GM19397 (cell line): ENCODE results near the gene GAL3ST3.
"Not testable (repeated sequence)": the region's sequence is repeated elsewhere in the genome, so short reads cannot be mapped to it uniquely, and the experiment has no call there.

Experiments
- ATAC-seq: cut with Tn5 transposase; IDR thresholded peaks from one replicate; pipeline ENCODE4 v1.9.1; 2021; ENCODE audit warnings: mild to moderate bottlenecking, moderate library complexity; ENCODE audit not compliant: unreplicated experiment

Gene GAL3ST3

GRCh38 chr11:66014804-66015453 is 34.0 kb downstream of the GAL3ST3 start:
- ATAC-seq, result no peak

- ATAC-seq, result no peak
Measured at GRCh38 chr11:66013762-66014100, 35.2 kb downstream of the GAL3ST3 start.

GRCh38 chr11:66012946-66013761 is 35.8 kb downstream of the GAL3ST3 start:
- ATAC-seq, result no peak

- ATAC-seq, result no peak
Measured at GRCh38 chr11:66012371-66012945, 36.5 kb downstream of the GAL3ST3 start.

- ATAC-seq, result no peak
Measured at GRCh38 chr11:66011785-66012303, 37.1 kb downstream of the GAL3ST3 start, which contains the start of gene CST6. CST6 (plus strand) TSS chr11:66012008; CDS start chr11:66012045, 37 bp downstream.

GRCh38 chr11:66011239-66011784 is 37.6 kb downstream of the GAL3ST3 start:
- ATAC-seq, result no peak

GRCh38 chr11:66010036-66010435 is 38.9 kb downstream of the GAL3ST3 start:
- ATAC-seq, result not testable (repeated sequence)

- no peak for ATAC-seq
Measured at GRCh38 chr11:66008468-66009101, 40.4 kb downstream of the GAL3ST3 start.

GRCh38 chr11:66008095-66008467 is 40.9 kb downstream of the GAL3ST3 start:
- ATAC-seq, result no peak

- no peak for ATAC-seq
Measured at GRCh38 chr11:66007201-66007634, 41.7 kb downstream of the GAL3ST3 start.

- ATAC-seq, result no peak
Measured at GRCh38 chr11:66006891-66007176, 42.1 kb downstream of the GAL3ST3 start.

GRCh38 chr11:66006134-66006890 is 42.6 kb downstream of the GAL3ST3 start:
- no peak for ATAC-seq

- no peak for ATAC-seq
Measured at GRCh38 chr11:66004186-66004585, 44.8 kb downstream of the GAL3ST3 start.

GRCh38 chr11:66003291-66003690 is 45.7 kb downstream of the GAL3ST3 start:
- ATAC-seq, result no peak

GRCh38 chr11:66002648-66003225 is 46.2 kb downstream of the GAL3ST3 start:
- peak; percentile 58 for ATAC-seq

GRCh38 chr11:66001942-66002647 is 46.9 kb downstream of the GAL3ST3 start, which contains the start of the genes BANF1 and EIF1AD:
BANF1 (plus strand) TSS chr11:66002503; CDS start chr11:66003251, 748 bp downstream.
EIF1AD (minus strand) TSS chr11:66002157; CDS start chr11:66000389, 1,768 bp downstream.
- ATAC-seq, result peak; percentile 66

GRCh38 chr11:65997286-65997685 is 51.7 kb downstream of the GAL3ST3 start:
- ATAC-seq, result no peak

GRCh38 chr11:65992056-65992455 is 56.9 kb downstream of the GAL3ST3 start:
- ATAC-seq, result no peak
